COR-L47 (cell line): Measurements from ENCODE around the gene DNAJB8.
A peak's percentile ranks its signal among the peaks of the same experiment; 100 is the strongest.

Experiments
- DNase-seq: peaks from one replicate; lab custom pipeline; 2025; lab: John Stamatoyannopoulos, UW

Gene DNAJB8

DNA sequence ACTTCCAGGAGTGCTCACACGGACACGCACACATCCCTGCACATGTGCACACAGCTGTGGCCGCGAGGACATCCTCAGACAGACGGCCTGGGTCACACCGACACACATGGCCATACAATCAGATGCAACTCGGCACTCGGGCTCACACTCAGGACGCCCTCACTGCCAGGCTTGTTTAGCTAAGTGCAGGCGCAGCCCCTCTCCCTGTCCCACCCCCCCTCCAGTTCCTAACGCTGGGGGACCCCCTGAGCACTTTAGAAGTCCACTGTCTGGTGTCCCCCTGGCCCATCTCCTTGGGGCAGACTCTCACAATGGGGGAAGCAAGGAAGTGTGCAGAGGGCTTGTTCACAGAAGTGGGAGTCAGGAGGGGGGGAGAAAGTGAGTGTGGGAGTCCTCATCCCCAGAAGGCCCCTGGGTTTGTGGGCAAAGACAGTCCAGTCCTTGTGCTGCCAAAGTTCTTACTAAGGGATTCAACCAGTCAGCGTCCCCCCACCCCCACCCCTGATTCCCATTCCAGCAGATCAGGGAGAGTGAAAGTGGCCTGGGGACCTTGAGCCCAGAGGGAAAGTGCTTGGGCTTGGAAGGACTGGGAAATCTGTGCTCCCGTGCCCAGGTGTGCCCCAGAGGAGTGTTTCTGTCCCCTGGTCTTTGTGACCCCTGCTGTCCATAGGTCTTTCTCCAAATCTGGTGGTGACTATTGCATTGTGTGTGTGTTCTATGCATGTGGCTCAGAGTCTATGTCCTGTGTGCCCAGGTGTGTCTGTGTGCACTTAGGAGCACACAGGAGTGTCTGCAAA, 27.1 kb upstream of the DNAJB8 start:
- DNase-seq = no peak

- DNase-seq = no peak
These were observed 26.2 kb upstream of the DNAJB8 start, which contains the start of gene GATA2 for GRCh38 chr3:128492671-128493569. Gene GATA2 (minus strand): TSS chr3:128493201. CDS start chr3:128487031, 6,170 bp downstream.

- no peak for DNase-seq
These were observed 25.4 kb upstream of the DNAJB8 start for GRCh38 chr3:128491941-128492670.

DNA sequence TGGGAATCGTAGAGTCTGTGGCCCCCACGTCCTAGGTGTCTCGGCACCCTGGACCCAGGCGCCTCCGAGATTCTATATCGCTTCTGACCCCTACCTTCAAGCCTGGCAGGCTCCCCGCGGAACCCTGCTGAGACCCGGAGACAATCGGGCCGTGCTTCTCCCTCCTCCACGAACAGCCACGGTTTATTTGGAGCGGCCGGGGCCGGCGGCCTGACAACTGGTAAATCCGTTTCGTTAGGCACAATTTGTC, 24.9 kb upstream of the DNAJB8 start:
- DNase-seq = no peak

- no peak for DNase-seq
These were observed 24.4 kb upstream of the DNAJB8 start for GRCh38 chr3:128490915-128491690.

- DNase-seq = no peak
These were observed 23.9 kb upstream of the DNAJB8 start for GRCh38 chr3:128490650-128490914.

DNA sequence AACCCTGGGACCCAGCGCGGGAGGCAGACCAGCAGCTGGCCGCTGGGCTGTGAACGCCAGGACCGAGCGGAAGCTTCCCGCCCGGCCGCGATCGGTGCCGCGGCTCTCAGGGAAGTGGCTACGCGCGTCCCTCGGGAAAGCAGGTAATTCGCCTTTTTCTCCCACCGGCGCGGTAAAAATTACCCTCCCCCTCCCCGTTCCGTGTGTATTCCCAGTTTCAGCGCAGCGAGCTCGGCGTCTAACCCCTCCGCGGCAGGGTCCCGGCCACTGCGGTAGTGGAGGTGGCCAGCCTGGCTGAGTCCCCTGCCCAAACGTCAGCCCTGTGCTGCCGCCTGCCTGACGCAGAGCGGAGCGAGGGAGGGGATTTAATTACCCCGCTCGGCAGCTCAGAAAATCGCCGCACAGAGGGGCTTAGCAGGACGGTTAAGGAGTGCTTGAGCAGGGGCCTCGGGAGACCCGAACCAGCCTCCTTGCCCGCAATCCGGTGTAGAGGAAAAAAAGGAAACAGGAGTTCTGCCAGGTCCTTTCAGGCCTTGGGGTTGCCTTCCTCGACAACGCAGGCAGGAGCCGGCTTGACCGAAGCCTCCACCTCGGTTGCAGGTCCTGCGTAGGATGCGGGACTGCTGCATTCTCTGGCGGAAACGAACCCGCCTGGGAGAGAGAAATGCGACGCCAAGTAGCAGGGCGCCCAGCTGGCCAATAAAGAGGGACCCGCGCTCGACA, 23.4 kb upstream of the DNAJB8 start:
- peak; percentile 75 for DNase-seq

GRCh38 chr3:128489674-128489926, 22.9 kb upstream of the DNAJB8 start:
- DNase-seq = no peak

GRCh38 chr3:128488991-128489673, 22.4 kb upstream of the DNAJB8 start:
- peak; percentile 61 for DNase-seq

GRCh38 chr3:128488636-128488990, 21.9 kb upstream of the DNAJB8 start:
- DNase-seq = peak; percentile 39

GRCh38 chr3:128487813-128488635, 21.3 kb upstream of the DNAJB8 start:
- peak; percentile 93 for DNase-seq

GRCh38 chr3:128487538-128487812, 20.8 kb upstream of the DNAJB8 start:
- DNase-seq = no peak

GRCh38 chr3:128486681-128487537, 20.2 kb upstream of the DNAJB8 start:
- peak; percentile 67 for DNase-seq

GRCh38 chr3:128486205-128486628, 19.5 kb upstream of the DNAJB8 start:
- no peak for DNase-seq

- DNase-seq = no peak
These were observed 18.9 kb upstream of the DNAJB8 start for GRCh38 chr3:128485282-128486204.

DNA sequence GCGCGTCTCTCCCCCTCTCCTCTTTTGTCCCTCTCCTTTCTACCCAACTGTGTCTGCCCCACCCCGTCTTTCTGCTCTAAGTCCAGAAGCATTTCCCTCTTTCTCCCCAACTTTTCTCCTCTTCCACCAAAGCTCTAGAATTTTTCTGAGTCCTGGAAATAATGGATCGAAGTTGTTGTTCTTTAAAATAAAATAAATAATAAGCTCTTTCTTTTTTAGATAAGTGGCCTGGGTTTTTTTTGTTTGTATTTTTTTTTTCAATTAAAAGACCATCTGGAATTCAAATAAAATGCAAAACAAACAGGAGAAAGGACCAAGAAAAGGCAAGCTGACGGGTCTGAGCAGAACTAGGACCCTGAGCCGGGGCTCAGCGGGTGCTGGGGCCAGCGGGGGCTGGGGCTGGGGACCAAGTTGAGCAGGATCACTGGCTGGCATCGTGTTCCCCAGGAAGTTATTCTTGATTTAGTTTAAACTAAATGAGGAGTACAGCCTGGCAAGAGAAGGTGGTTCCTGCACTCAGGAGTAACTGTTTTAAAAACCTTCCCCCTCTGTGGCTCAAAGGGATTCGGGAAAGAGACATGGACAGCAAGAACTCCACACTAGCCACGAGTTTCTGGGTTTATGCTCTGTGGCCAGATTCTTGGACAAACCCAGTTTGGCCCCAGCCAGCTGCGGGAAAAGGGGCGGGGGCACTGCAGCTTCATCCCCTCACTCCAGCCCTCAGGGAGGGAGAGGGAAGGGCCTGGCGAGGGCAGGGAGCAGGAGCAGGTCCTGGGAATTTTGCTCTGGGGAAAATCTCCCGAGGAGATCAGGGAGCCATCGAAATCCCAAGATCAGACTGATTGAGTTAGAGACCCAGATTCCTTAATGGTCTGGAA, 18.0 kb upstream of the DNAJB8 start:
- DNase-seq = no peak

GRCh38 chr3:128483657-128484403, 17.1 kb upstream of the DNAJB8 start:
- no peak for DNase-seq
